GM12878 (cell line): ENCODE results near the gene MRPL37. TPM values are rescaled to one million over a fixed set of nuclear protein-coding genes. Genes with fewer than 3 reads are reported as not detected.

Experiments used
- ATAC-seq: fragments of 200-7000 bp; cut with Tn5 transposase; 3 replicates; pipeline ENCODE4 v1.9.1; 2020; ENCODE audit warnings: mild to moderate bottlenecking, moderate library complexity
- BruUV-seq: library from RNA; stranded (reverse); fragments of 400-500 nt; replicated peaks from 2 replicates; lab custom pipeline; 2021; lab: Mats Ljungman, UMichigan
- CTCF ChIA-PET: fragments of 300-600 bp; sonication (Branson Sonifier 250); formaldehyde crosslinking; extraction: SDS; loops from one replicate; lab custom pipeline; 2021; ENCODE audit warnings: inconsistent platforms; lab: Yijun Ruan, JAX
- POLR2A ChIA-PET: fragments of 350-600 bp; formaldehyde crosslinking; extraction: SDS; loops from one replicate; lab custom pipeline; 2021; ENCODE audit warnings: inconsistent platforms; lab: Charles Lee
- RAD21 ChIA-PET: fragments of 300-600 bp; sonication (Branson Sonifier 250); formaldehyde crosslinking; loops from one replicate; lab custom pipeline; 2023; ENCODE audit warnings: antibody characterized with exemption; ENCODE audit not compliant: unreplicated experiment; lab: Charles Lee
- SMC1A ChIA-PET: fragments of 300-600 bp; sonication (Branson Sonifier 250); formaldehyde crosslinking; loops from one replicate; lab custom pipeline; 2023; ENCODE audit not compliant: unreplicated experiment, uncharacterized antibody; lab: Charles Lee
- DNase-seq: peaks from one replicate; pipeline ENCODE4 v3.0.0-alpha.2; 2011; ENCODE audit warnings: low read depth, low spot score
- FAIRE-seq: peaks from 3 replicates; lab custom pipeline; 2011; peaks lifted over from hg19 to GRCh38; lab: Jason Lieb, UNC
- H2AFZ ChIP-seq: 2 replicates; pipeline ENCODE4 v1.6.0; 2011; ENCODE audit warnings: low read depth, low read length, control low read depth; ENCODE audit not compliant: control insufficient read depth
- H3K27ac ChIP-seq: 2 replicates; pipeline ENCODE4 v1.5.1; 2011; ENCODE audit warnings: control low read depth; ENCODE audit not compliant: control insufficient read depth, insufficient read depth
- H3K27me3 ChIP-seq, 2 experiments: replicated peaks in 1 of 2; 2 replicates each; pipeline versions ENCODE4 v1.6.0 to v1.6.1; 2011; ENCODE audit warnings: low read length in 1 of 2; ENCODE audit not compliant: control insufficient read depth in 2 of 2, insufficient read depth in 2 of 2
- H3K36me3 ChIP-seq, 2 experiments: 2 replicates each; pipeline ENCODE4 v1.5.1; 2011; ENCODE audit warnings: low read length in 1 of 2; ENCODE audit not compliant: control insufficient read depth in 2 of 2, insufficient read depth in 2 of 2
- H3K4me1 ChIP-seq: 2 replicates; pipeline ENCODE4 v1.6.1; 2011; ENCODE audit warnings: mild to moderate bottlenecking, low read length, moderate library complexity, mixed read lengths; ENCODE audit not compliant: control insufficient read depth, insufficient read depth
- H3K4me2 ChIP-seq: 2 replicates; pipeline ENCODE4 v1.6.0; 2011; ENCODE audit warnings: control low read depth; ENCODE audit not compliant: control insufficient read depth, insufficient read depth
- H3K4me3 ChIP-seq: fragments of 200-600 bp; sonication (generic); 2 replicates; pipeline ENCODE4 v1.5.1; 2016
- H3K79me2 ChIP-seq: 2 replicates; pipeline ENCODE4 v1.6.0; 2011; ENCODE audit warnings: low read length; ENCODE audit not compliant: control insufficient read depth, insufficient read depth
- H3K9ac ChIP-seq: 2 replicates; pipeline ENCODE4 v1.8.0; 2011; ENCODE audit warnings: low read length, control low read depth, mixed read lengths; ENCODE audit not compliant: control insufficient read depth, insufficient read depth
- H3K9me3 ChIP-seq: replicated peaks from 3 replicates; pipeline ENCODE4 v1.5.1; 2011; ENCODE audit warnings: mild to moderate bottlenecking, low read length; ENCODE audit not compliant: control insufficient read depth, insufficient read depth
- H4K20me1 ChIP-seq: 2 replicates; pipeline ENCODE4 v1.6.0; 2011; ENCODE audit not compliant: control insufficient read depth, insufficient read depth
- KAT2A ChIP-seq: conservative IDR thresholded peaks from 2 replicates; pipeline ENCODE4 v1.6.1; 2011; ENCODE audit warnings: low read depth, low read length; ENCODE audit not compliant: control insufficient read depth
- MXI1 ChIP-seq: fragments of 150-350 bp; IDR thresholded peaks from 2 replicates; pipeline ENCODE4 v1.6.1; 2011; ENCODE audit warnings: low read depth, mild to moderate bottlenecking, inconsistent platforms, low read length, improper control_type of control experiment
- NFIC ChIP-seq: IDR thresholded peaks from 2 replicates; pipeline ENCODE4 v1.6.1; 2012; ENCODE audit warnings: low read depth, mild to moderate bottlenecking, inconsistent platforms, low read length, moderate library complexity
- NFYB ChIP-seq: IDR thresholded peaks from 2 replicates; pipeline ENCODE4 v1.6.1; 2011; ENCODE audit warnings: low read depth, mild to moderate bottlenecking, low read length, improper control_type of control experiment, moderate library complexity; ENCODE audit not compliant: insufficient read depth
- POLR2A ChIP-seq: IDR thresholded peaks from 2 replicates; pipeline ENCODE4 v1.6.1; 2011; ENCODE audit warnings: low read depth, mild to moderate bottlenecking, low read length
- PRDM15 ChIP-seq: fragments of 450-650 bp; formaldehyde crosslinking; IDR thresholded peaks from 2 replicates; pipeline ENCODE4 v1.4.0; 2020; ENCODE audit warnings: mild to moderate bottlenecking, moderate library complexity
- SMARCA5 ChIP-seq: fragments of 450-650 bp; IDR thresholded peaks from 2 replicates; pipeline ENCODE4 v1.6.1; 2017; ENCODE audit warnings: mild to moderate bottlenecking
- YY1 ChIP-seq: IDR thresholded peaks from 2 replicates; pipeline ENCODE4 v1.6.1; 2011; ENCODE audit warnings: low read depth, mild to moderate bottlenecking, low read length
- ZNF24 ChIP-seq: fragments of 450-650 bp; IDR thresholded peaks from 2 replicates; pipeline ENCODE4 v1.6.1; 2017; ENCODE audit warnings: antibody characterized with exemption, mild to moderate bottlenecking
- WGBS: methylation state at CpG from one replicate; pipeline ENCODE4 v1.1.6; 2016; ENCODE audit warnings: low lambda C conversion rate; ENCODE audit not compliant: insufficient replicate concordance, insufficient coverage; ENCODE audit errors: missing lambda C conversion rate; 5-methylcytosine and 5-hydroxymethylcytosine counted together
- in situ Hi-C: fragments of 300-500 bp; cut with MboI; formaldehyde crosslinking; loops from 9 replicates; pipeline ENCODE4 v1.14.3; 2018; ENCODE audit warnings: mixed read lengths
- intact Hi-C: fragments of 100-400 bp; cut with micrococcal nuclease; formaldehyde crosslinking; loops from one replicate; pipeline ENCODE4 v1.14.2; 2022; ENCODE audit not compliant: unreplicated experiment
- polyA plus RNA-seq, 11 experiments: library from polyadenylated mRNA; depleted of rRNA in 4 of 11; unstranded in 6 of 11; stranded (reverse) in 5 of 11; fragments of >200 nt; fragmentation: Nextera tagmentation in 4 of 11; fragmentation: Illumina TruSeq in 1 of 11; extraction: Ambion mirVana in 4 of 11; extraction: Trizol in 1 of 11; gene quantifications; 1 replicate in 1 of 11; 2 replicates in 10 of 11; pipeline versions ENCODE4 v1.2.1 to v1.2.3, GENCODE V29; 2011 to 2016; ENCODE audit warnings: inconsistent platforms in 2 of 11, missing spikeins in 2 of 11, low read depth in 1 of 11
- total RNA-seq, 4 experiments: library from RNA; depleted of rRNA in 3 of 4; stranded (reverse); fragments of >200 nt in 3 of 4; fragmentation: Illumina TruSeq in 1 of 4; extraction: Trizol in 1 of 4; gene quantifications; 2 replicates each; pipeline versions ENCODE4 v1.2.1 to v1.2.3, GENCODE V29; 2013 to 2021
- TF ChIP-seq, protein P1 (sequence below): IDR thresholded peaks from 2 replicates; pipeline ENCODE4 v1.6.1; 2012; ENCODE audit warnings: improper control_type of control experiment, low read depth, low read length; ENCODE audit not compliant: insufficient replicate concordance

Gene MRPL37
- total and polyA plus RNA-seq, 10 of the 15 experiments (the other 5 are each of a cell fraction or from before 2014, with no cell fraction given) = 41.4 to 217 (median 159) TPM

DNA sequence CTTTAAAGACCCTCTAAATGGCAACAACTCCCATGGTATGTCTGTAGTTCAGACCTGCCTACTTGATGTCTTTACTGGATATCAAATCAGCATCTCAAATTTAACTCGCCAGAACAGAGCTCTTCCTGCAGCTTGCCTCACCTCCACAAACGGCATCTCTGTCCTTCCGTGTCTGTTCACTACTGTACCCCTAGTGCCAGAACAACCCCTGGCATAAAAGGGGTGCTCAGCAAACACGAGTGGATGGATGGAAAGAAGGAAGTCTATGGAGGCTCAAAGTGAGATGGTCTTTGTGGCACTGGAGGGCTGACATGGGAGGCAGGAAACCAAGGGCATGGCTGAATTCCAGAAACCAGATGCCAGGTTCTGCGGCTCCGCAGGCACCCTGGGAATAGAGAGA lies 22.7 kb downstream of the MRPL37 start:
- no peak overlapping the region for H3K4me2 ChIP-seq
- no peaks in the 10 kb centered on the region for H3K79me2 ChIP-seq
- H3K36me3 ChIP-seq = peaks cover 6 to 8% of the 10 kb centered on the region in 2 experiments
- H3K27me3 ChIP-seq = no peaks in the 10 kb centered on the region
- H3K9me3 ChIP-seq = no peaks in the 10 kb centered on the region
- SMC1A ChIA-PET = no interaction called here
- POLR2A ChIA-PET = no interaction called here
- H4K20me1 ChIP-seq = no peaks in the 10 kb centered on the region
- CTCF ChIA-PET = no interaction called here
- BruUV-seq = no TSS peak
- FAIRE-seq (no peak), DNase-seq (no peak), ATAC-seq (no peak)
- RAD21 ChIA-PET = no interaction called here
- H3K9ac ChIP-seq = no peak overlapping the region
- intact Hi-C loops = no loop called here
- H3K4me3 ChIP-seq = no peak overlapping the region
- no peak overlapping the region for H2AFZ ChIP-seq
- 82% methylated on average over 6 of the region's 6 CpGs for WGBS
- TF ChIP-seq YY1 (no peak), MXI1 (no peak), ZNF24 (no peak), NFIC (no peak), KAT2A (no peak), PRDM15 (CRISPR knock-in tag) (no peak), SMARCA5 (no peak), POLR2A (no peak), NFYB (no peak)
- TF ChIP-seq, protein P1, sequence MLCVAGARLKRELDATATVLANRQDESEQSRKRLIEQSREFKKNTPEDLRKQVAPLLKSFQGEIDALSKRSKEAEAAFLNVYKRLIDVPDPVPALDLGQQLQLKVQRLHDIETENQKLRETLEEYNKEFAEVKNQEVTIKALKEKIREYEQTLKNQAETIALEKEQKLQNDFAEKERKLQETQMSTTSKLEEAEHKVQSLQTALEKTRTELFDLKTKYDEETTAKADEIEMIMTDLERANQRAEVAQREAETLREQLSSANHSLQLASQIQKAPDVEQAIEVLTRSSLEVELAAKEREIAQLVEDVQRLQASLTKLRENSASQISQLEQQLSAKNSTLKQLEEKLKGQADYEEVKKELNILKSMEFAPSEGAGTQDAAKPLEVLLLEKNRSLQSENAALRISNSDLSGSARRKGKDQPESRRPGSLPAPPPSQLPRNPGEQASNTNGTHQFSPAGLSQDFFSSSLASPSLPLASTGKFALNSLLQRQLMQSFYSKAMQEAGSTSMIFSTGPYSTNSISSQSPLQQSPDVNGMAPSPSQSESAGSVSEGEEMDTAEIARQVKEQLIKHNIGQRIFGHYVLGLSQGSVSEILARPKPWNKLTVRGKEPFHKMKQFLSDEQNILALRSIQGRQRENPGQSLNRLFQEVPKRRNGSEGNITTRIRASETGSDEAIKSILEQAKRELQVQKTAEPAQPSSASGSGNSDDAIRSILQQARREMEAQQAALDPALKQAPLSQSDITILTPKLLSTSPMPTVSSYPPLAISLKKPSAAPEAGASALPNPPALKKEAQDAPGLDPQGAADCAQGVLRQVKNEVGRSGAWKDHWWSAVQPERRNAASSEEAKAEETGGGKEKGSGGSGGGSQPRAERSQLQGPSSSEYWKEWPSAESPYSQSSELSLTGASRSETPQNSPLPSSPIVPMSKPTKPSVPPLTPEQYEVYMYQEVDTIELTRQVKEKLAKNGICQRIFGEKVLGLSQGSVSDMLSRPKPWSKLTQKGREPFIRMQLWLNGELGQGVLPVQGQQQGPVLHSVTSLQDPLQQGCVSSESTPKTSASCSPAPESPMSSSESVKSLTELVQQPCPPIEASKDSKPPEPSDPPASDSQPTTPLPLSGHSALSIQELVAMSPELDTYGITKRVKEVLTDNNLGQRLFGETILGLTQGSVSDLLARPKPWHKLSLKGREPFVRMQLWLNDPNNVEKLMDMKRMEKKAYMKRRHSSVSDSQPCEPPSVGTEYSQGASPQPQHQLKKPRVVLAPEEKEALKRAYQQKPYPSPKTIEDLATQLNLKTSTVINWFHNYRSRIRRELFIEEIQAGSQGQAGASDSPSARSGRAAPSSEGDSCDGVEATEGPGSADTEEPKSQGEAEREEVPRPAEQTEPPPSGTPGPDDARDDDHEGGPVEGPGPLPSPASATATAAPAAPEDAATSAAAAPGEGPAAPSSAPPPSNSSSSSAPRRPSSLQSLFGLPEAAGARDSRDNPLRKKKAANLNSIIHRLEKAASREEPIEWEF = no peak
- TF ChIP-seq, all 136 proteins: peak for 0
- in situ Hi-C loops = no loop called here
- Histone ChIP-seq H3K4me1 (no peaks in the 10 kb centered on the region), H3K27ac (no peak overlapping the region)
